GM12878 (cell line): ENCODE measurements around the gene SERINC5. TPM values are rescaled to one million over a fixed set of nuclear protein-coding genes. Genes with fewer than 3 reads are reported as not detected.

Experiments used
- BRCA1 ChIP-seq: IDR thresholded peaks from 2 replicates; pipeline ENCODE4 v1.6.1; 2011; ENCODE audit warnings: low read depth, low read length, improper control_type of control experiment
- CBX5 ChIP-seq: sonication (generic); IDR thresholded peaks from 2 replicates; pipeline ENCODE4 v1.6.1; 2016; ENCODE audit warnings: low read depth, moderate library complexity, mild to moderate bottlenecking, inconsistent platforms
- EED ChIP-seq: sonication (generic); IDR thresholded peaks from 2 replicates; pipeline ENCODE4 v1.6.1; 2016; ENCODE audit warnings: antibody characterized with exemption, low read depth
- HDGF ChIP-seq: fragments of 450-650 bp; IDR thresholded peaks from 2 replicates; pipeline ENCODE4 v1.6.1; 2016; ENCODE audit warnings: antibody characterized with exemption
- JUNB ChIP-seq: IDR thresholded peaks from 2 replicates; pipeline ENCODE4 v1.6.1; 2016; ENCODE audit warnings: antibody characterized with exemption, mild to moderate bottlenecking
- MTA2 ChIP-seq: fragments of 450-650 bp; IDR thresholded peaks from 2 replicates; pipeline ENCODE4 v1.6.1; 2016; ENCODE audit warnings: low read depth, mild to moderate bottlenecking, moderate library complexity
- MYC ChIP-seq: IDR thresholded peaks from 2 replicates; pipeline ENCODE4 v1.6.1; 2011; ENCODE audit warnings: mild to moderate bottlenecking, low read length, moderate library complexity, inconsistent platforms; ENCODE audit not compliant: insufficient read depth, insufficient replicate concordance, insufficient read length, severe bottlenecking
- NBN ChIP-seq: fragments of 450-650 bp; IDR thresholded peaks from 2 replicates; pipeline ENCODE4 v1.6.1; 2016
- NFYB ChIP-seq: IDR thresholded peaks from 2 replicates; pipeline ENCODE4 v1.6.1; 2011; ENCODE audit warnings: low read depth, mild to moderate bottlenecking, low read length, improper control_type of control experiment, moderate library complexity; ENCODE audit not compliant: insufficient read depth
- NR2C1 ChIP-seq: fragments of 450-650 bp; IDR thresholded peaks from 2 replicates; pipeline ENCODE4 v1.6.1; 2017; ENCODE audit warnings: antibody characterized with exemption, mild to moderate bottlenecking, moderate library complexity
- PAX8 ChIP-seq: fragments of 450-650 bp; IDR thresholded peaks from 2 replicates; pipeline ENCODE4 v1.6.1; 2017; ENCODE audit warnings: mild to moderate bottlenecking, moderate library complexity
- SMAD1 ChIP-seq: fragments of 450-650 bp; IDR thresholded peaks from 2 replicates; pipeline ENCODE4 v1.6.1; 2018; ENCODE audit warnings: mild to moderate bottlenecking, low read depth; ENCODE audit not compliant: partially characterized antibody
- SRF ChIP-seq, 2 experiments: IDR thresholded peaks; 2 replicates each; pipeline ENCODE4 v1.6.1; 2011; ENCODE audit warnings: low read depth in 2 of 2, low read length in 2 of 2, mild to moderate bottlenecking in 1 of 2, moderate library complexity in 1 of 2
- TCF3 ChIP-seq: IDR thresholded peaks from 2 replicates; pipeline ENCODE4 v1.6.1; 2012; ENCODE audit warnings: low read depth, mild to moderate bottlenecking, low read length, borderline replicate concordance; ENCODE audit not compliant: insufficient read depth
- WRNIP1 ChIP-seq: IDR thresholded peaks from 2 replicates; pipeline ENCODE4 v1.6.1; 2011; ENCODE audit warnings: low read depth, low read length, improper control_type of control experiment, borderline replicate concordance
- ZBED1 ChIP-seq: IDR thresholded peaks from 2 replicates; pipeline ENCODE4 v1.6.1; 2016; ENCODE audit warnings: borderline replicate concordance
- ZZZ3 ChIP-seq: IDR thresholded peaks from 2 replicates; pipeline ENCODE4 v1.6.1; 2011; ENCODE audit warnings: low read depth; ENCODE audit not compliant: control insufficient read depth, insufficient read length
- polyA plus RNA-seq, 11 experiments: library from polyadenylated mRNA; depleted of rRNA in 4 of 11; unstranded in 6 of 11; stranded (reverse) in 5 of 11; fragments of >200 nt; fragmentation: Nextera tagmentation in 4 of 11; fragmentation: Illumina TruSeq in 1 of 11; extraction: Ambion mirVana in 4 of 11; extraction: Trizol in 1 of 11; gene quantifications; 1 replicate in 1 of 11; 2 replicates in 10 of 11; pipeline versions ENCODE4 v1.2.1 to v1.2.3, GENCODE V29; 2011 to 2016; ENCODE audit warnings: inconsistent platforms in 2 of 11, missing spikeins in 2 of 11, low read depth in 1 of 11
- total RNA-seq, 4 experiments: library from RNA; depleted of rRNA in 3 of 4; stranded (reverse); fragments of >200 nt in 3 of 4; fragmentation: Illumina TruSeq in 1 of 4; extraction: Trizol in 1 of 4; gene quantifications; 2 replicates each; pipeline versions ENCODE4 v1.2.1 to v1.2.3, GENCODE V29; 2013 to 2021
- TF ChIP-seq, protein P1 (sequence below): fragments of 450-650 bp; IDR thresholded peaks from 2 replicates; pipeline ENCODE4 v1.6.1; 2017; ENCODE audit warnings: mild to moderate bottlenecking, moderate library complexity
- TF ChIP-seq, protein P2 (sequence below): fragments of 450-650 bp; IDR thresholded peaks from 2 replicates; pipeline ENCODE4 v1.6.1; 2017; ENCODE audit warnings: antibody characterized with exemption, mild to moderate bottlenecking, moderate library complexity
- TF ChIP-seq, protein P3 (sequence below): fragments of 450-650 bp; IDR thresholded peaks from 2 replicates; pipeline ENCODE4 v1.6.1; 2016; ENCODE audit warnings: mild to moderate bottlenecking, moderate library complexity, borderline replicate concordance

Gene SERINC5
- total and polyA plus RNA-seq, 10 of the 15 experiments (the other 5 are each of a cell fraction or from before 2014, with no cell fraction given) = 0.66 to 7.0 (median 2.8) TPM

DNA sequence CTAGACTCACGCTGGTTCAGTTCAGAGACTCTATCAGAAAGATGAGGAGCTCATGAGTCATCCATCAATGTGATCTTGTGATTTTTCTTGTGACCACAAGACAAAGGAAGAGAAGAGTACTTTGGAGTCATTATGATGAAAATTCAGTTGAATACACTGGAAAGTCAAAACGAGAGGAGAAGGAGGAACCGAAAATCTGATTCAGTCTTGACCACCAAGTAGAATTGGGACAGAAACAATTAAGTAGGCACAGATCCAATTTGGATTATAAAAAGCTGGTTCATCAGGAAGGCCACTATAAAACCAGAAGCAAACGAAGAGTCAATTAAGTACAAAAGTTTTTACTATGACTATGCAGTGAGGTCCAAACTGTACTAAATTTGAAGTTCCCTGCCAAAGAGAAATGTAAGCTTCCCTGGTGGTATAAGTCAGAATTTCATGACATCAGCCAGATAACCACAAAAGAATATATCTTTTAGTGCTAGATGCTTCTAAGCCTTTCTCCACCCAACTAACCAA lies 129.8 kb downstream of the SERINC5 start (continued):
- TF ChIP-seq NBN (peak; percentile 96), NR2C1 (no peak), TCF3 (peak; percentile 52; the same call in 1 of the 2 replicates), ZBED1 (peak; percentile 75; the same call in 1 of the 2 replicates), CBX5 (no peak), MYC (no peak), SRF (IDR thresholded peaks at IDR 0.05; ENCODE audit: low read depth in 2 of 2, low read length in 2 of 2) (0 out of 4 replicates have a peak, but pooled peaks of 1 of the 2 experiments have one; percentile 49), ZZZ3 (no peak), NFYB (no peak), HDGF (no peak), SMAD1 (peak; percentile 81), MTA2 (peak; percentile 100), EED (peak; percentile 97), PAX8 (no peak; the same call in 1 of the 2 replicates), BRCA1 (no peak), JUNB (peak; percentile 99), WRNIP1 (no peak)
- TF ChIP-seq, protein P1, sequence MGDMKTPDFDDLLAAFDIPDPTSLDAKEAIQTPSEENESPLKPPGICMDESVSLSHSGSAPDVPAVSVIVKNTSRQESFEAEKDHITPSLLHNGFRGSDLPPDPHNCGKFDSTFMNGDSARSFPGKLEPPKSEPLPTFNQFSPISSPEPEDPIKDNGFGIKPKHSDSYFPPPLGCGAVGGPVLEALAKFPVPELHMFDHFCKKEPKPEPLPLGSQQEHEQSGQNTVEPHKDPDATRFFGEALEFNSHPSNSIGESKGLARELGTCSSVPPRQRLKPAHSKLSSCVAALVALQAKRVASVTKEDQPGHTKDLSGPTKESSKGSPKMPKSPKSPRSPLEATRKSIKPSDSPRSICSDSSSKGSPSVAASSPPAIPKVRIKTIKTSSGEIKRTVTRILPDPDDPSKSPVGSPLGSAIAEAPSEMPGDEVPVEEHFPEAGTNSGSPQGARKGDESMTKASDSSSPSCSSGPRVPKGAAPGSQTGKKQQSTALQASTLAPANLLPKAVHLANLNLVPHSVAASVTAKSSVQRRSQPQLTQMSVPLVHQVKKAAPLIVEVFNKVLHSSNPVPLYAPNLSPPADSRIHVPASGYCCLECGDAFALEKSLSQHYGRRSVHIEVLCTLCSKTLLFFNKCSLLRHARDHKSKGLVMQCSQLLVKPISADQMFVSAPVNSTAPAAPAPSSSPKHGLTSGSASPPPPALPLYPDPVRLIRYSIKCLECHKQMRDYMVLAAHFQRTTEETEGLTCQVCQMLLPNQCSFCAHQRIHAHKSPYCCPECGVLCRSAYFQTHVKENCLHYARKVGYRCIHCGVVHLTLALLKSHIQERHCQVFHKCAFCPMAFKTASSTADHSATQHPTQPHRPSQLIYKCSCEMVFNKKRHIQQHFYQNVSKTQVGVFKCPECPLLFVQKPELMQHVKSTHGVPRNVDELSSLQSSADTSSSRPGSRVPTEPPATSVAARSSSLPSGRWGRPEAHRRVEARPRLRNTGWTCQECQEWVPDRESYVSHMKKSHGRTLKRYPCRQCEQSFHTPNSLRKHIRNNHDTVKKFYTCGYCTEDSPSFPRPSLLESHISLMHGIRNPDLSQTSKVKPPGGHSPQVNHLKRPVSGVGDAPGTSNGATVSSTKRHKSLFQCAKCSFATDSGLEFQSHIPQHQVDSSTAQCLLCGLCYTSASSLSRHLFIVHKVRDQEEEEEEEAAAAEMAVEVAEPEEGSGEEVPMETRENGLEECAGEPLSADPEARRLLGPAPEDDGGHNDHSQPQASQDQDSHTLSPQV = peak; percentile 81; the same call in 1 of the 2 replicates
- TF ChIP-seq, protein P2, sequence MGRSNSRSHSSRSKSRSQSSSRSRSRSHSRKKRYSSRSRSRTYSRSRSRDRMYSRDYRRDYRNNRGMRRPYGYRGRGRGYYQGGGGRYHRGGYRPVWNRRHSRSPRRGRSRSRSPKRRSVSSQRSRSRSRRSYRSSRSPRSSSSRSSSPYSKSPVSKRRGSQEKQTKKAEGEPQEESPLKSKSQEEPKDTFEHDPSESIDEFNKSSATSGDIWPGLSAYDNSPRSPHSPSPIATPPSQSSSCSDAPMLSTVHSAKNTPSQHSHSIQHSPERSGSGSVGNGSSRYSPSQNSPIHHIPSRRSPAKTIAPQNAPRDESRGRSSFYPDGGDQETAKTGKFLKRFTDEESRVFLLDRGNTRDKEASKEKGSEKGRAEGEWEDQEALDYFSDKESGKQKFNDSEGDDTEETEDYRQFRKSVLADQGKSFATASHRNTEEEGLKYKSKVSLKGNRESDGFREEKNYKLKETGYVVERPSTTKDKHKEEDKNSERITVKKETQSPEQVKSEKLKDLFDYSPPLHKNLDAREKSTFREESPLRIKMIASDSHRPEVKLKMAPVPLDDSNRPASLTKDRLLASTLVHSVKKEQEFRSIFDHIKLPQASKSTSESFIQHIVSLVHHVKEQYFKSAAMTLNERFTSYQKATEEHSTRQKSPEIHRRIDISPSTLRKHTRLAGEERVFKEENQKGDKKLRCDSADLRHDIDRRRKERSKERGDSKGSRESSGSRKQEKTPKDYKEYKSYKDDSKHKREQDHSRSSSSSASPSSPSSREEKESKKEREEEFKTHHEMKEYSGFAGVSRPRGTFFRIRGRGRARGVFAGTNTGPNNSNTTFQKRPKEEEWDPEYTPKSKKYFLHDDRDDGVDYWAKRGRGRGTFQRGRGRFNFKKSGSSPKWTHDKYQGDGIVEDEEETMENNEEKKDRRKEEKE = no peak
- TF ChIP-seq, protein P3, sequence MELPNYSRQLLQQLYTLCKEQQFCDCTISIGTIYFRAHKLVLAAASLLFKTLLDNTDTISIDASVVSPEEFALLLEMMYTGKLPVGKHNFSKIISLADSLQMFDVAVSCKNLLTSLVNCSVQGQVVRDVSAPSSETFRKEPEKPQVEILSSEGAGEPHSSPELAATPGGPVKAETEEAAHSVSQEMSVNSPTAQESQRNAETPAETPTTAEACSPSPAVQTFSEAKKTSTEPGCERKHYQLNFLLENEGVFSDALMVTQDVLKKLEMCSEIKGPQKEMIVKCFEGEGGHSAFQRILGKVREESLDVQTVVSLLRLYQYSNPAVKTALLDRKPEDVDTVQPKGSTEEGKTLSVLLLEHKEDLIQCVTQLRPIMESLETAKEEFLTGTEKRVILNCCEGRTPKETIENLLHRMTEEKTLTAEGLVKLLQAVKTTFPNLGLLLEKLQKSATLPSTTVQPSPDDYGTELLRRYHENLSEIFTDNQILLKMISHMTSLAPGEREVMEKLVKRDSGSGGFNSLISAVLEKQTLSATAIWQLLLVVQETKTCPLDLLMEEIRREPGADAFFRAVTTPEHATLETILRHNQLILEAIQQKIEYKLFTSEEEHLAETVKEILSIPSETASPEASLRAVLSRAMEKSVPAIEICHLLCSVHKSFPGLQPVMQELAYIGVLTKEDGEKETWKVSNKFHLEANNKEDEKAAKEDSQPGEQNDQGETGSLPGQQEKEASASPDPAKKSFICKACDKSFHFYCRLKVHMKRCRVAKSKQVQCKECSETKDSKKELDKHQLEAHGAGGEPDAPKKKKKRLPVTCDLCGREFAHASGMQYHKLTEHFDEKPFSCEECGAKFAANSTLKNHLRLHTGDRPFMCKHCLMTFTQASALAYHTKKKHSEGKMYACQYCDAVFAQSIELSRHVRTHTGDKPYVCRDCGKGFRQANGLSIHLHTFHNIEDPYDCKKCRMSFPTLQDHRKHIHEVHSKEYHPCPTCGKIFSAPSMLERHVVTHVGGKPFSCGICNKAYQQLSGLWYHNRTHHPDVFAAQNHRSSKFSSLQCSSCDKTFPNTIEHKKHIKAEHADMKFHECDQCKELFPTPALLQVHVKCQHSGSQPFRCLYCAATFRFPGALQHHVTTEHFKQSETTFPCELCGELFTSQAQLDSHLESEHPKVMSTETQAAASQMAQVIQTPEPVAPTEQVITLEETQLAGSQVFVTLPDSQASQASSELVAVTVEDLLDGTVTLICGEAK = no peak; the same call in 1 of the 2 replicates
